ENCODE results near the gene DHPS.

DNA sequence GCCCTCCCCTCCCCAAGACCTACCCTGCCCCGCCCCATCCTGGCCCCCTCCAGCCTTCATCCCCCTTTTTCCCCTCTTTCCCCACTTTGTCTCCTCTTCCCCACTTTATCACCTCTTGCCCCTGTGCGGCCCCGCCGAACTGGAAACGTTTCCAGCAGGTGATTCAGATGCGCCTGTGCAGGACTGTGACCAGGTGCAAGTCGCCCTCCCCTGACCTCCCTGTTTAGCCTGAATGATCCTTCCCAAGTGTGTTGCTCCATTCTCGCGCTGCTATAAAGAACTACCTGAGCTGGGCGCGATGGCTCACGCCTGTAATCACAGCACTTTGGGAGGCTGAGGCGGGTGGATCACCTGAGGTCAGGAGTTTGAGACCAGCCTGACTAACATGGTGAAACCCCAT, 45.0 kb downstream of the DHPS start:
- TF ChIP-seq GATA2 (IDR thresholded peaks at IDR 0.05; ENCODE audit: low read depth, low read length) (no peak), GATA3 (IDR thresholded peaks at IDR 0.05; ENCODE audit: low read depth, low read length) (no peak)

All from SH-SY5Y (cell line).